GM21576 (cell line): Measurements from ENCODE around the gene DNMT3B.

Experiments
- ATAC-seq: cut with Tn5 transposase; IDR thresholded peaks from one replicate; pipeline ENCODE4 v1.9.1; 2021; ENCODE audit warnings: mild to moderate bottlenecking, moderate library complexity; ENCODE audit not compliant: unreplicated experiment

The DNMT3B gene

DNA sequence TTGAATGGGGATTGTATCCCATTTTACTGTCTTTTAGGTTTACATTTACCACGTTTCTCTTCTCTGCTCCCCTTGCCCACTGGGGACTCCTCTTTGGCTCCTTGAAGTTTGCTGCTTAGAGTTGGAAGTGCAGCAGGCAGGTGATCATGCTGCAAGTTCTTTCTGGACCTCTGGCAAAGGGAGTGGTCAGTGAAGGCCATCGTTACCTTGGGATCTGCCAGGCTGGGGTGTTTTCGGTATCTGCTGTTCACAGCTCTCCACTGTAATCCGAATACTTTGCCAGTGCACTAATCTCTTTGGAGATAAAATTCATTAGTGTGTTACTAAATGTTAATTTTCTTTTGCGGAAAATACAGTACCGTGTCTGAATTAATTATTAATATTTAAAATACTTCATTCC, 87.4 kb downstream of the DNMT3B start:
- ATAC-seq = no peak

DNA sequence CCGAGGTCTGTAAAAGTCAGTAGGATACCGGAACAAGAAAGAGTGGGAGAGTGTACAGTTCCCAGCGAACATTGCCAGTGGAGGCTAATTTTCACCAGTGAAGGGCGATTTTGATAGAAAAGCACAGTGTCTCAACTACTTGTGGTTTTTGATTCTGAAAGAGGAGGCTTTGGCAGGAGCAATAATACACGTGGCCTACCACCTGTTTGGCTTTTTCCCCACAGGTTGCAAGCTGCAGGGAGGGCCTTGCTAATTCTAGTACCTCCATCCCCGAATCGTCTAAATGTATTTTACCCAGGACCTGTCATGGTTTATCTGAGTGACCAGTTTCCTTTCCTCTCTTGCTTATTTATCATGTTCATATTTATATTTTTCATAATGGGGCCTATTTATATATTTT, 93.2 kb downstream of the DNMT3B start:
- no peak for ATAC-seq

DNA sequence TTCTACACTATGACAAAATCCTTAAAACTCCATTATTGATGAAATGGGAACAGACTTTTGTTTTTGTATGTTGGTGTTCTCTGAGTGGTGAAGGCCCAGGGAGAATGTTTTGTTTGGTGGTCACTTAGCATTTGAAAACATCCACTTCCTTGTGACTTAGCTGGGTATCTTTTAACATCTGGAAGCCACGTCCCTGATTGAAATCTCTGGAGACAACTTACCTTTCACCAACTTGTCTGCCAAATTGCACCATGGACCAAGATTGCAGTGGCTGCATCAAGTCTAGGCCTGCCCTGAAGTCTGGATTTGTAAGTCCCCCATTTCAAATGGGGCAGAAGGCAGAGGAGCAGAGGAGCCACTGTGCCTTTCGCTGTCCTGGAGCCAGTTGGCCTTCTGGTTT, 96.0 kb downstream of the DNMT3B start:
- ATAC-seq = no peak
